HG03103 (cell line): ENCODE data around the gene TESK2.
"Not testable (repeated sequence)": the region's sequence is repeated elsewhere in the genome, so short reads cannot be mapped to it uniquely, and the experiment has no call there.

Source experiments
- ATAC-seq: cut with Tn5 transposase; IDR thresholded peaks from one replicate; pipeline ENCODE4 v1.9.1; 2021; ENCODE audit warnings: low read depth; ENCODE audit not compliant: unreplicated experiment

The TESK2 gene, protein sequence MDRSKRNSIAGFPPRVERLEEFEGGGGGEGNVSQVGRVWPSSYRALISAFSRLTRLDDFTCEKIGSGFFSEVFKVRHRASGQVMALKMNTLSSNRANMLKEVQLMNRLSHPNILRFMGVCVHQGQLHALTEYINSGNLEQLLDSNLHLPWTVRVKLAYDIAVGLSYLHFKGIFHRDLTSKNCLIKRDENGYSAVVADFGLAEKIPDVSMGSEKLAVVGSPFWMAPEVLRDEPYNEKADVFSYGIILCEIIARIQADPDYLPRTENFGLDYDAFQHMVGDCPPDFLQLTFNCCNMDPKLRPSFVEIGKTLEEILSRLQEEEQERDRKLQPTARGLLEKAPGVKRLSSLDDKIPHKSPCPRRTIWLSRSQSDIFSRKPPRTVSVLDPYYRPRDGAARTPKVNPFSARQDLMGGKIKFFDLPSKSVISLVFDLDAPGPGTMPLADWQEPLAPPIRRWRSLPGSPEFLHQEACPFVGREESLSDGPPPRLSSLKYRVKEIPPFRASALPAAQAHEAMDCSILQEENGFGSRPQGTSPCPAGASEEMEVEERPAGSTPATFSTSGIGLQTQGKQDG

DNA sequence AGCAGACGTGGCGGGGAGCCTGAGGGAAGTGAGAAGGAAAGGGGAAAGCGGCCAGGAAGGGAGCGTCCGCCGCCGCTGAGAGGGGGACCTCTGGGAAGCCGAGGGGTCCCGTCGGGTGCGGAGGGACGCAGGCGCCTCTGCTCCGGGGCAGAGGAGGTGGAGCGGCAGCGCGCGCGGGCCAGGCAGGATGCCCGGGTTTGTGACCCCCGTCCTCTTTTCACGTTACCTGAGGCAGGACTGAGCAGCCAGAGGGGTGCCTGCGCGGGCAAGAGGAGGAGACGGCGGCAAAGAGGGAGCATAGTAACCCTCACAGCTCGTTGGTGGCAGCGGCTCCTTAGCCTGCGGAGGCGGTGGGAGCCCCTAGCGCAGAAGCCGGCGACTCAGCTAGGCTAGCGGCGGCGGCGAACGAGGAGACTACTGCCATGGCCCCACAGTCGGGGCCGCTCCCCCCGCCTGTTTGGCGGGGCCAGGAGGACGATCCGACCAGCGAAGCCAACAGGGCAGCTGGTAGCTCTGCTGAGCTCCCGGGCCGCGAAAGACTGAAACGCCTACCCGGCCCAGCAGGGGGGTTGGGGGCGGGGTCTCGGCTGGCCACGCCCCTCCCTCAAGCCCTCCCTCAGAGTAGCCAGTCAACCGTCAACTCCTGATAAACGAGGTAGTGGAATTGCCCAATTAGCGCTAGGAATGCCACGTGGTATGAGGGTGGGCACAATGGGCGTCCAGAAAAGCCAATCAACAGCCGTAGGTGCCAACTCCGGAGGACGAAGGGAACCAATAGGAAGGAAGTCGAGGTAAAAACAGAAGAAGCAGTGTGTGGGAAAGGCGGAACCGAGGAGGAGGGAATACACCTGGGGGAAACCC lies at the start of gene TESK2:
TSS of gene TESK2 (minus strand) at position 538 of the 861 bp plus-strand sequence. CDS start 33,378 bp downstream, outside the sequence.
- peak; percentile 87 for ATAC-seq

DNA sequence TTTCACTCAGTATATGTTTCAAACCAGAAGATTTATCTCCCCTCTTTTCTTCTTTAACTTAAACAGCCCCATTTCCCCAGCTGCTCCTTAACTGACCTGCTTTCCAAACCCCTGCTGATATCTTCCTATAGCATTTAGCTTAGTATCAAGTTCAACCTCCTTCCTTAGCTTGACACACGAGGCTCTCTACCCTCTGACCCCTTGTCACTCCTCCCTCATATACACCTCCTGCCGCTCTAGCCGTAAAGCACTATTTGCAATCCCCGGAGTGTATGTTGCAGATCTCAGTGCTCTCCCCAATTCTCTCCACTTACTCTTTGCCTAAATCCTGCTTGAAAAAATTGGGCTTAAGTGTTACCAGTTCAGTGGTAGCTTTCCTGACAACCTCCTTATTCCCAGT lies 45.9 kb upstream of the TESK2 start:
- ATAC-seq: no peak

DNA sequence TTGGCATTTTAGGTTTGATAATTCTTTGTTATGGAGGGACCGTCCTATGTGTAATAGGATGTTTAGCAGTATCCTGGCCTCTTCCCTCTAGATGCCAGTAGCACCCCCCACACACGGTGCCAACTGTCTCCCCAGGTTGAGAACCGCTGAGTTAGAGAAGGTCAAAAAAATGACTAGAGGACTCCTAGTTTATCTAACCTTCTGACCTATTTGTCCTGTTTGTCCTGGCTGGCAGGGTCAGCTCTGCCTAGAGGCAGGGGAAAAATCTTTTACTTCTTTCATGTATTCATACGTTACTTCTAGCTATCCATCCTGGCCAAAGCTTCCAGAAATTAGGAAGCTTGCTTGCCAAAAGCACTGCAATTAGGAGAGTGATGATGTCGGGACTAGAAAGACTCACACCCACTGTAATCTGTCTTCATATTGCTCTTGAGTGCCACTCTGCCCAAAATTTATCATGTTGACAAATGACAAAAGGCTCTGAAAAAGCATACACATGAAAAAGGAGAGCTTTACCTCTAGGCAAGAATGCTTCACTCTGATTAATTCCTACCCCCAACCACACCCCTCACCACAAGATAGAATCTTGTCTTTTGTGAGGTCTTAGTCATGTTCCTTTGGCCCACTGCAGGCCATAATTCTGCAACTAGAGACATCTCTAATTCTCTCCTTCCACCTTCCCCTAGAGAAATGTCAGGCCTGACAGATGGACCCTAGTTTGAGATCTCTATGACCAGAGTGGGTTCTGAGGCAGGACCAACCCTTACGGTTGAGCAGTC lies 45.2 kb upstream of the TESK2 start:
- ATAC-seq: no peak

DNA sequence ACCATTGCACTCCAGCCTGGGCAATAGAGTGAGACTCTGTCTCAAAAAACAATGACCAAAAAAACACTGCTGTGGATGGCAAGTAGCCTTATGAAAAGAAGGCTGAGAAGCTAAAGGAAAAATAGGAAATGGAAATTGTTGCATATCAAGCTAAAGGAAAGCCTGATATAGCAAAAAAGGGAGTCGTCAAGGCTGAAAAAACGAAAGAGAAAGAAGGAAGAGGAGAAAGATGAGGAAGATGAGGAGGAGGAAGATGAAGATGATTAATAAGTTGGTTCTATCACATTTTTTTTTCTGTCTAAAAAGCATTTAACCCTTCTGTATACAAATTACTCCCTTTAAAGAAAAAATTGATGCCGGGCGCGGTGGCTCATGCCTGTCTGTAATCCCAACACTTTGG lies 40.9 kb upstream of the TESK2 start:
- ATAC-seq: no peak

DNA sequence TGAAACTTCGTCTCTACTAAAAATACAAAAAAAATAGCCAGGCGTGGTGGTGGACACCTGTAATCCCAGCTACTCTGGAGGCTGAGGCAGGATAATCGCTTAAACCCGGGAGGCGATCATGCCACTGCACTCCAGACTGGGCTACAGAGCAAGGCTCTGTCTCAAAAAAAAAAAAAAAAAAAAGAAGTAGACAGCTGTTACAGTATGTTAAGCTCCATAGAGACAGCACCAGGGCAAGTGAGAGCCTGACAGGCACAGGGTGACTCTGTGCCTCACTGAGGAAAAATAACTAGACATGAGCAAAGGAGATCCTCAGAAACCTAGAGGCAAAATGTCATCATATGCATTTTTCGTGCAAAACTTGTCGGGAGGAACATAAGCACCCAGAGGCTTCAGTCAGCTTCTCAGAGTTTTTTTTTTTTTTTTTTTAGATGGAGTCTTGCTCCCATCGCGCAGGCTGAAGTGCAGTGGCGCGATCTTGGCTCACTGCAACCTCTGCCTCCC lies 39.7 kb upstream of the TESK2 start:
- no peak for ATAC-seq

DNA sequence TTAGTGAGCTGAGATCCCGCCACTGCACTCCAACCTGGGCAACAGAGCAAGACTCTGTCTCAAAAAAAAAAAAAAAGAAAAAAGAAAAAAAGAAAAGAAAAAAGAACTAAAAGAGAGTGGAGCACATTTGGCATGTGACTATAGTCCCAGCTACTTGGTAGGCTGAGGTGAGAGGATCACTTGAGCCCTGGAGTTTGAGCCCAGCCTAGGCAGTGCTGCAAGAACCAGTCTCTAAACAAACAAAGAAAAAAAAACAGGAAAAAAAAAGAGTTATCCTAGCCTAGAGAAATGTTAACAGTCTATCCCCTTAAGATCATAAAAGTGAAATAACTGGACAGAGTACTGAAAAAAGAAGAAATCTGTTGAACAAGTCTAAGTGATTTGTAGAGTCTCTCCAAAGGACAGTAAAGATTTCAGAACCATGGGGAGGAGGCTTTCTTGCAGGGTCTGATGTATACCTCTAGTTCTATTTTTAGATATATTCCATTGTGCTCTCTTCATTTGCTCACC lies 35.2 kb upstream of the TESK2 start:
- no peak for ATAC-seq

DNA sequence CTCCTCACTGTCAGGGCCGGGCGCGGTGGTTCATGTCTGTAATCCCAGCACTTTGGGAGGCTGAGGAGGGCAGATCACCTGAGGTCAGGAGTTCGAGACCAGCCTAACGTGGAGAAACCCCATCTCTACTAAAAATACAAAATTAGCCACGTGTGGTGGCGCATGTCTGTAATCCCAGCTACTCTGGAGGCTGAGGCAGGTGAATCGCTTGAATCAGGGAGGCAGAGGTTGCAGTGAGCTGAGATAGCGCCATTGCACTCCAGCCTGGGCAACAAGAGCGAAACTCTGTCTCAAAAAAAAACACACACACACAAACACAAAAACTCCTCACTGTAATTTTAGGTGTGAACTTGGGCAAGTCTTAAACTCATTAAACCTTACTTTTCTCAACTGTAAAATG lies 33.0 kb upstream of the TESK2 start:
- not testable (repeated sequence) for ATAC-seq

DNA sequence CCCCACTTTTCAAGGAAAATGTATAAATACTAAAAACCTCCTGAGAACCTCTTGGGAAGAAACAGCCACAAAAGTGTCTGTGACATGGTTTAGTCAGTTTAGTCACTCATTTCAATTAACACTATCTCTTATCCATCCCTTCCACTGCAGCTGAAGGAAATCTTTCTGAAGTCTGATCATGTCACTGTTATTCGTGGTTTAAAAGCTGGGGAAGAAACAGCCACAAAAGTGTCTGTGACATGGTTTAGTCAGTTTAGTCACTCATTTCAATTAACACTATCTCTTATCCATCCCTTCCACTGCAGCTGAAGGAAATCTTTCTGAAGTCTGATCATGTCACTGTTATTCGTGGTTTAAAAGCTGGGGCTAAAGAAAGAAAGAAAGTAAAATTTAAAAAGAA lies 32.6 kb upstream of the TESK2 start:
- not testable (repeated sequence) for ATAC-seq

DNA sequence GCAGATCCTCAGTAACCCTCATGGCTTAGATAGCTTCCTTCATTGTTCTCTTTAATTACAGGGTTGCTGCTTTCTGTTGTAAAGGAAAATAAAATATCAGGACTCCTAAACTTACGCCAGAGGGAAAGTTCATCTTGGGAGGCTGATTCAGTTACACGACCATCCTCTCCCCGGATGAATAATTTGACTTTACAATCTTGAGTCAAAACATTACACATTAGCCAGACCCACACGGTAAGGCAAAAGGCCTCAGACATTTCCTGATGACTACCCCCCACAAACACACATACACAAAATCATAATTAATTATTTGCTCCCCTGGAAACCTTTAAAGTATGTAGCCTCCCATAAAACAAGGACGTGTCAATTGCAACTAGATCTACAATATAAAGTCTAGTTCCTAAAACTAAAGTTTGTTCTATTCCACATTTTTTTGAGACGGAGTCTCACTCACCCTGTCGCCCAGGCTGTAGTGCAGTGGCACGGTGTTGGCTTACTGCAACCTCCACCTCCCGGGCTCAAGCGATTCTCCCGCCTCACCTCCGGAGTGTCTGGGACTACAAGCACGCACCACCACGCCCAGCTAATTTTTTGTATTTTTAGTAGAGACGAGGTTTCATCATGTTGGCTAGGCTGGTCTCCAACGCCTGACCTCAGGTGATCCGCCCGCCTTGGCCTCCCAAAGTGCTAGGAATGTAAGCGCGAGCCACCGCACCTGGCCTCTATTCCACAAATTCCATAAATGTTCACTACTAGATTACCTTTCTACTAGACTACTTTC lies 31.6 kb upstream of the TESK2 start:
- no peak for ATAC-seq

DNA sequence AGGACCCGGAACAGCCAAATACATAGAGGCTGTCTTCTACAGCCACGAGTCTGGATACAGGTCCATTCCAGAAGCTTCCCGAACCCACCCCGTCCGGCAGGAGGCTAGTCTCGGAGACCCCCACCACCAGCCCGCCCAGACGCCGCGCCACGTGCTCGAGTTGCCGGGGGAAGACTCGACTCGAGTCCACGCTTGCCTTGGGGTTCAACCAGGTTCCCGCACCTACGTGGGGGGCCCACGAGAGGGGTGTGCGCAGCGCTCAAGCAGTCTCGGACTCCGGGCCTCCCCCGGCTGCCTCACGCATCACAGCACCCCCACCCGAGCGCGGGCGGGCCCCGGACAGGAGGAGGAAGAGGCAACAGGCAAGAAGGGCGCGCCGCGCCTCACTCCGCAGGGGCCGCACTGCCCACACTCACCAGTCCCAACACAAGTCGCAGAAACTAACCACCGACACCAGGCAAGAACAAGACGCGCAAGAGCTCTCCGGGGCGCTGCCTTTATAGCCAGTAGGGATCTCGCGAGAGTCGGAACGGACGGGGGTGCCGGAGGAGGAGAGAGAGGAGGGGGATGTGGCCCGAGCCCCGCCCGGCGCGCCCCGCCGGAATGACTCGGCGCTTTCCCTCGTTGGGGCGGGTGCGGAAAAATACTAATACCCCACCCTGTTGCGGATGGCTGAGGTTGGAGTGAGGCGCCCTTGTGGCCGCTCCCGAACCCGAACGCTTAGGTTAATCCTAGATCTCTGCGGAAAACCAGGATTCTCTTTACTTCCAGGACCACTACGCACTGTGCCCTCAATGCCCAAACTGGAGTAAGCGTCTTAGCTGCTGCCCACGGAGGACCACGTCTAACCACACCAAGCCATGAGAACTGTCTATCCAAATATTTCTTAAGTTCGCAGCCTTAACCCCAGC lies 30.7 kb upstream of the TESK2 start, which contains the start of gene PRDX1:
TSS of gene PRDX1 (minus strand) at position 472 of the 911 bp plus-strand sequence. CDS start 2,841 bp downstream, outside the sequence.
- peak; percentile 75 for ATAC-seq

DNA sequence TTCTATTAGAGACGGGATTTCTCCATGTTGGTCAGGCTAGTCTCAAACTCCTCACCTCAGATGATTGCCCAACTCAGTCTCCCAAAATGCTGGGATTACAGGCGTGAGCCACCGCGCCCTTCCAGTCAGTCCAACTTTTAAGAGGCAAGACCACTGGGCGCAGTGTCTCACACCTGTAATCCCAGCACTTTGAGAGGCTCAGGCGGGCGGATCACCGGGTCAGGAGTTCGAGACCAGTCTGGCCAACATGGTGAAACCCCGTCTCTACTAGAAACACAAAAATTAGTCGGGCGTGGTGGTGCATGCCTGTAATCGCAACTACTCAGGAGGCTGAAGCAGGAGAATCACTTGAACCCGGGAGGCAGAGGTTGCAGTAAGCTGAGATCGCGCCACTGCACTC lies 28.8 kb upstream of the TESK2 start:
- ATAC-seq: not testable (repeated sequence)

DNA sequence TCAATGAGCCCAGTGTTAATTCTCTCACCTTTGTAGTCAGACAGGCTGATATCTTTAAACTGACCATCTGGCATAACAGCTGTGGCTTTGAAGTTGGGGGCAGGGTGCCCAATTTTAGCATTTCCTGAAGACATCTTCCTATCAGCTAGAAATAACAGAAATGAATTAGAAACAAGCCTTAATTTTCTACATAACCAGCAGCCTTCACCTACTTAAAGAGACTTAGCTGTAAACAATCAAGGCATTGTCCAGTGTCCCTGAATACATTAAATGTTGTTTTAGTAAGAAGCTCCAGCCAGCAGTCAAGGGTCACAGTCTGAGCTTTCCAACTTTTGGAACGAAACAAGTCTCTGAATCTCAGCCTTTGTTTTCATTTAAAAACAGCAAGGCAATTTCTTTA lies 27.9 kb upstream of the TESK2 start:
- no peak for ATAC-seq

DNA sequence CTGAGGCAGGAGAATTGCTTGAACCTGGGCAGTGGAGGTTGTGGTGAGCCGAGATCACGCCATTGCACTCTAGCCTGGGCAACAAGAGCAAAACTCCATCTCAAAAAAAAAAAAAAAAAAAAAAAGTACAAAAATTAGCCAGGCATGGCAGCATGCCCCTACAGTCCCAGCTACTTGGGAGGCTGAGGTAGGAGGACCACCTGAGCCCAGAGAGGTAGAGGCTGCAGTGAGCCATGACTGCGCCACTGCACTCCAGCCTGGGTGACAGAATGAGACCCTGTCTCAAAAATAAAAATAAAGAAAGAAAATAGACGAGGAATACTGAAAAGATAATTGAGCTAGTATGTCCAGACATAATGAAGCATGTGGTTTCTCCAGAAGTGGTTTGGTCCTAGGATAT lies 27.4 kb upstream of the TESK2 start:
- ATAC-seq: not testable (repeated sequence)

DNA sequence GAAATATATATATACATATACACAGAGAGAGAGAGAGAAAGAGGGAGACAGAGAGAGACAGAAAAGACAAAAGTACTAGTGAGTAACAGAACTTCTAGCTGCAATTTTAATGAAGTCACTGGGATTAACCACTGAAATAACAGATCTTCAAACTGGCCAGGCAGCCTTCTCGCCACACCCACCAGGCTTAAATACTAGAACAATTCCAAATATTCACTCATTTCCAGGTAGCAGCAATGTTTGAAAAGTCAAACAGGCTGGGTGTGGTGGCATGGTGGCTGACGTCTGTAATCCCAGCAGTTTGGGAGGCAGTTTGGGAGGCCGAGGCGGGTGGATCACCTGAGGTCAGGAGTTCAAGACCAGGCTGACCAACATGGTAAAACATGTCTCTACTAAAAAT lies 25.5 kb upstream of the TESK2 start:
- ATAC-seq: no peak

DNA sequence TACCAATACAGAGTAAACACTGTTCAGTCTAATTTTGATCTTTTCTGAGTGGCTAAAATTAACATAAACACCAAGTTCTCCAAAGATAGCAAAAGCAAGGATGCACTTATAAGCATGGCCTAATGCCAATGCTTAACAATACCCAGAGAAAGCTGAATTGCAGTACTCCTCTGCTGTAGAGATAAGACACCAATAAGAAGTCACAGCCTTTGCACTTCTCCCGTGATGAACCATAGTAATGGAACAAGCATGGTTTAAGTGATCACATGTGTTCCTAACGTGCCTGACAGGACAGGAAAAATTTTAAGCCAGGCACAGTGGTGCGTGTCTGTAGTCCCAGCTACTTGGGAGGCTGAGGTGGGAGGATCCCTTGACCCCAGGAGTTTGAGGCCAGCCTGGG lies 25.1 kb upstream of the TESK2 start:
- no peak for ATAC-seq

DNA sequence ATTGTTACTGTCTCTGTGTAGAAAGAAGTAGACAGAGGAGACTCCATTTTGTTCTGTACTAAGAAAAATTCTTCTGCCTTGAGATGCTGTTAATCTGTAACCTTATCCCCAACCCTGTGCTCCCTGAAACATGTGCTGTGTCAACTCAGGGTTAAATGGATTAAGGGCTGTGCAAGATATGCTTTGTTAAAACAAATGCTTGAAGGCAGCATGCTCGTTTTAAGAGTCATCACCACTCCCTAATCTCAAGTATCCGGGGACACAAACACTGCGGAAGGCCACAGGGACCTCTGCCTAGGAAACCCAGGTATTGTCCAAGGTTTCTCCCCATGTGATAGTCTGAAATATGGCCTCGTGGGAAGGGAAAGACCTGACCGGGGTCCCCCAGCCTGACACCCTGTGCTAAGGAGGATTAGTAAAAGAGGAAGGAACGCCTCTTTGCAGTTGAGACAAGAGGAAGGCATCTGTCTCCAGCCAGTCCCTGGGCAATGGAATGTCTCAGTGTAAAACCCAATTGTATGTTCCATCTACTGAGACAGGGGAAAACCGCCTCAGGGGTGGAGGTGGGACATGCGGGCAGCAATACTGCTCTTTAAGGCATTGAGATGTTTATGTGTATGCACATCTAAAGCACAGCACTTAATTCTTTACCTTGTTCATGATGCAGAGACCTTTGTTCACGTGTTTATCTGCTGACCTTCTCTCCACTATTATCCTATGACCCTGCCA lies 22.7 kb upstream of the TESK2 start:
- ATAC-seq: not testable (repeated sequence)

DNA sequence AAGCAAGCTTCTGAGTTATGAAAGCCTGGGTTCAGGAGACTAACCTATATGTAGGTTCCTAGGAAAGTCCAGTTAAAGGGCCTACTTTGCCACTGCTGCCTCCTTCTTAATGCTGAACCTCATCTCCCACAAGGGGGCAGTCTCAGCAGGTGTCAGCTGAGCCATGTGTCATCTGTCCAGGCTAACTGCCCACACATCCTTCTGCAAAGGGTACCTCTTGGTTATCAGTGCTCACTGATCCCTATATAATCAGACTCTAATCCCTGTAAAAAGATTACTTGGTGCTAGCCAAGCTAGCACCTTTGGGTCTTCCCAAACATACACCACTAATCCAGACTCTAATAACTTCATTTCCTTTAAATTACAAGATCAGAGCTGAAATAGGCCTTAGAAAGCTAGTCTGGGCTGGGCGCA lies 21.7 kb upstream of the TESK2 start:
- no peak for ATAC-seq
